Activated T-cell treated with anti-CD3 and anti-CD28 coated beads for 48 hours (primary cell): ENCODE data around the gene SIGLEC15.
"Not testable (repeated sequence)": the region's sequence is repeated elsewhere in the genome, so short reads cannot be mapped to it uniquely, and the experiment has no call there.

Source experiments
- DNase-seq: peaks from one replicate; pipeline ENCODE4 v3.0.0-alpha.2; 2020; ENCODE audit warnings: low read depth

Gene SIGLEC15

GRCh38 chr18:45820106-45820745 lies 5.2 kb upstream of the SIGLEC15 start:
- DNase-seq = no peak

GRCh38 chr18:45821026-45821425 lies 4.4 kb upstream of the SIGLEC15 start:
- DNase-seq = no peak

GRCh38 chr18:45821711-45822110 lies 3.8 kb upstream of the SIGLEC15 start:
- no peak for DNase-seq

GRCh38 chr18:45826084-45826483 lies 609 bp downstream of the SIGLEC15 start:
- no peak for DNase-seq

- DNase-seq = not testable (repeated sequence)
Observed at GRCh38 chr18:45826716-45827115, 1.2 kb downstream of the SIGLEC15 start.

- DNase-seq = no peak
Observed at GRCh38 chr18:45828917-45829811, 3.7 kb downstream of the SIGLEC15 start.

- no peak for DNase-seq
Observed at GRCh38 chr18:45829855-45830254, 4.4 kb downstream of the SIGLEC15 start.

GRCh38 chr18:45830917-45831316 lies 5.4 kb downstream of the SIGLEC15 start:
- no peak for DNase-seq

- no peak for DNase-seq
Observed at GRCh38 chr18:45833846-45834245, 8.4 kb downstream of the SIGLEC15 start.

- no peak for DNase-seq
Observed at GRCh38 chr18:45834306-45834705, 8.8 kb downstream of the SIGLEC15 start.

- DNase-seq = no peak
Observed at GRCh38 chr18:45835057-45835636, 9.7 kb downstream of the SIGLEC15 start.

GRCh38 chr18:45836242-45837205 lies 11.0 kb downstream of the SIGLEC15 start:
- DNase-seq = no peak

- DNase-seq = peak; percentile 56
Observed at GRCh38 chr18:45837283-45838070, 12.0 kb downstream of the SIGLEC15 start.

GRCh38 chr18:45838302-45839070 lies 13.0 kb downstream of the SIGLEC15 start:
- DNase-seq = no peak

GRCh38 chr18:45839414-45840395 lies 14.2 kb downstream of the SIGLEC15 start:
- no peak for DNase-seq

GRCh38 chr18:45841060-45841764 lies 15.7 kb downstream of the SIGLEC15 start:
- no peak for DNase-seq

GRCh38 chr18:45841765-45842442 lies 16.4 kb downstream of the SIGLEC15 start:
- no peak for DNase-seq

GRCh38 chr18:45843019-45843418 lies 17.5 kb downstream of the SIGLEC15 start:
- no peak for DNase-seq
